Measurements from ENCODE around the gene PDK2.

The PDK2 gene

GRCh38 chr17:50144355-50144754, 49.2 kb downstream of the PDK2 start:
- Histone ChIP-seq H3K36me3 (ENCODE audit: control insufficient read depth, insufficient read depth, low read length) (no peaks in the 10 kb centered on the region), H3K9ac (no peak overlapping the region), H3K9me3 (ENCODE audit: control insufficient read depth, low read length) (no peaks in the 10 kb centered on the region), H2AFZ (no peak overlapping the region), H3K4me2 (ENCODE audit: low read length) (no peak overlapping the region), H3K4me3 (ENCODE audit: low read depth, low read length) (no peak overlapping the region), H3K27me3 (ENCODE audit: control insufficient read depth, insufficient read depth, low read length) (no peaks in the 10 kb centered on the region), H3K4me1 (peaks cover 7% of the 10 kb centered on the region), H3K27ac (no peak overlapping the region), H3K79me2 (peaks cover 4% of the 10 kb centered on the region)
- TF ChIP-seq CTCF (IDR thresholded peaks at IDR 0.05) = no peak

- Histone ChIP-seq H3K9me3 (ENCODE audit: control insufficient read depth, low read length) (no peaks in the 10 kb centered on the region), H3K4me3 (ENCODE audit: low read depth, low read length) (no peak overlapping the region), H3K4me2 (ENCODE audit: low read length) (no peak overlapping the region), H3K27ac (no peak overlapping the region), H3K79me2 (peaks cover 4% of the 10 kb centered on the region), H3K27me3 (ENCODE audit: control insufficient read depth, insufficient read depth, low read length) (no peaks in the 10 kb centered on the region), H3K4me1 (peaks cover 7% of the 10 kb centered on the region), H2AFZ (no peak overlapping the region), H3K36me3 (ENCODE audit: control insufficient read depth, insufficient read depth, low read length) (no peaks in the 10 kb centered on the region), H3K9ac (no peak overlapping the region)
- TF ChIP-seq CTCF (IDR thresholded peaks at IDR 0.05) = no peak
Measured at GRCh38 chr17:50144845-50145531, 49.8 kb downstream of the PDK2 start.

GRCh38 chr17:50145532-50146229, 50.5 kb downstream of the PDK2 start:
- H3K4me2 ChIP-seq (ENCODE audit: low read length) = no peak overlapping the region
- H3K9ac ChIP-seq = no peak overlapping the region
- H2AFZ ChIP-seq = no peak overlapping the region
- H3K79me2 ChIP-seq = peaks cover 4% of the 10 kb centered on the region
- no peaks in the 10 kb centered on the region for H3K27me3 ChIP-seq (ENCODE audit: control insufficient read depth, insufficient read depth, low read length)
- no peak overlapping the region for H3K27ac ChIP-seq
- H3K4me1 ChIP-seq = peaks cover 4% of the 10 kb centered on the region
- H3K36me3 ChIP-seq (ENCODE audit: control insufficient read depth, insufficient read depth, low read length) = no peaks in the 10 kb centered on the region
- no peak for TF ChIP-seq CTCF (IDR thresholded peaks at IDR 0.05)
- no peaks in the 10 kb centered on the region for H3K9me3 ChIP-seq (ENCODE audit: control insufficient read depth, low read length)
- no peak overlapping the region for H3K4me3 ChIP-seq (ENCODE audit: low read depth, low read length)

GRCh38 chr17:50146230-50146926, 51.2 kb downstream of the PDK2 start:
- no peak overlapping the region for H3K4me2 ChIP-seq (ENCODE audit: low read length)
- no peak for TF ChIP-seq CTCF (IDR thresholded peaks at IDR 0.05)
- H3K27me3 ChIP-seq (ENCODE audit: control insufficient read depth, insufficient read depth, low read length) = no peaks in the 10 kb centered on the region
- no peak overlapping the region for H3K9ac ChIP-seq
- H3K27ac ChIP-seq = no peak overlapping the region
- no peaks in the 10 kb centered on the region for H3K9me3 ChIP-seq (ENCODE audit: control insufficient read depth, low read length)
- no peak overlapping the region for H3K4me3 ChIP-seq (ENCODE audit: low read depth, low read length)
- H3K36me3 ChIP-seq (ENCODE audit: control insufficient read depth, insufficient read depth, low read length) = no peaks in the 10 kb centered on the region
- peaks cover 4% of the 10 kb centered on the region for H3K4me1 ChIP-seq
- H2AFZ ChIP-seq = no peak overlapping the region
- H3K79me2 ChIP-seq = peaks cover 4% of the 10 kb centered on the region

Data from parathyroid adenoma (tissue), 2 donors.